HG03025 (cell line): ENCODE measurements around the gene DNAJC18.
"Not testable (repeated sequence)": the region's sequence is repeated elsewhere in the genome, so short reads cannot be mapped to it uniquely, and the experiment has no call there.

Experiments used
- ATAC-seq: cut with Tn5 transposase; IDR thresholded peaks from one replicate; pipeline ENCODE4 v1.9.1; 2021; ENCODE audit warnings: mild to moderate bottlenecking, moderate library complexity; ENCODE audit not compliant: unreplicated experiment, low FRiP score

DNAJC18 gene

GRCh38 chr5:139439013-139439903 is at the start of gene DNAJC18:
TSS of gene DNAJC18 (minus strand) at chr5:139439525. CDS start at chr5:139439445, 80 bp downstream.
- peak; percentile 92 for ATAC-seq

GRCh38 chr5:139488260-139488659 is 48.9 kb upstream of the DNAJC18 start:
- no peak for ATAC-seq

- no peak for ATAC-seq
These were observed 46.9 kb upstream of the DNAJC18 start for GRCh38 chr5:139486201-139486600.

GRCh38 chr5:139482890-139483208 is 43.5 kb upstream of the DNAJC18 start:
- not testable (repeated sequence) for ATAC-seq

- no peak for ATAC-seq
These were observed 42.9 kb upstream of the DNAJC18 start, which contains the start of gene STING1 for GRCh38 chr5:139482050-139482889. TSS of gene STING1 (minus strand) at chr5:139482758. CDS start at chr5:139481704, 1,054 bp downstream.

GRCh38 chr5:139481580-139482049 is 42.3 kb upstream of the DNAJC18 start:
- ATAC-seq = no peak

- ATAC-seq = no peak
These were observed 41.8 kb upstream of the DNAJC18 start for GRCh38 chr5:139481122-139481533.

GRCh38 chr5:139479729-139480128 is 40.4 kb upstream of the DNAJC18 start:
- ATAC-seq = not testable (repeated sequence)

- ATAC-seq = not testable (repeated sequence)
These were observed 39.5 kb upstream of the DNAJC18 start for GRCh38 chr5:139478657-139479423.

GRCh38 chr5:139475865-139476617 is 36.7 kb upstream of the DNAJC18 start:
- no peak for ATAC-seq

GRCh38 chr5:139474890-139475791 is 35.8 kb upstream of the DNAJC18 start:
- no peak for ATAC-seq

- no peak for ATAC-seq
These were observed 34.2 kb upstream of the DNAJC18 start for GRCh38 chr5:139473565-139473964.

- no peak for ATAC-seq
These were observed 33.8 kb upstream of the DNAJC18 start for GRCh38 chr5:139473105-139473504.

GRCh38 chr5:139472386-139473030 is 33.2 kb upstream of the DNAJC18 start:
- ATAC-seq = no peak

GRCh38 chr5:139470821-139471300 is 31.5 kb upstream of the DNAJC18 start, which contains the start of gene SMIM33:
TSS of gene SMIM33 (plus strand) at chr5:139471004. CDS start at chr5:139471122, 118 bp downstream.
- ATAC-seq = no peak

GRCh38 chr5:139468421-139468931 is 29.2 kb upstream of the DNAJC18 start:
- no peak for ATAC-seq

GRCh38 chr5:139462586-139463276 is 23.4 kb upstream of the DNAJC18 start, which contains the start of gene ECSCR:
TSS of gene ECSCR (minus strand) at chr5:139462743. CDS start at chr5:139462670, 73 bp downstream.
- ATAC-seq = no peak
